ENCODE results near the gene RSL24D1. TPM values are rescaled to one million over a fixed set of nuclear protein-coding genes. Genes with fewer than 3 reads are reported as not detected.

Gene RSL24D1
- total RNA-seq, 4 donors from 2014 or later, result 41.4 to 70.3 (median 47.5) TPM

DNA sequence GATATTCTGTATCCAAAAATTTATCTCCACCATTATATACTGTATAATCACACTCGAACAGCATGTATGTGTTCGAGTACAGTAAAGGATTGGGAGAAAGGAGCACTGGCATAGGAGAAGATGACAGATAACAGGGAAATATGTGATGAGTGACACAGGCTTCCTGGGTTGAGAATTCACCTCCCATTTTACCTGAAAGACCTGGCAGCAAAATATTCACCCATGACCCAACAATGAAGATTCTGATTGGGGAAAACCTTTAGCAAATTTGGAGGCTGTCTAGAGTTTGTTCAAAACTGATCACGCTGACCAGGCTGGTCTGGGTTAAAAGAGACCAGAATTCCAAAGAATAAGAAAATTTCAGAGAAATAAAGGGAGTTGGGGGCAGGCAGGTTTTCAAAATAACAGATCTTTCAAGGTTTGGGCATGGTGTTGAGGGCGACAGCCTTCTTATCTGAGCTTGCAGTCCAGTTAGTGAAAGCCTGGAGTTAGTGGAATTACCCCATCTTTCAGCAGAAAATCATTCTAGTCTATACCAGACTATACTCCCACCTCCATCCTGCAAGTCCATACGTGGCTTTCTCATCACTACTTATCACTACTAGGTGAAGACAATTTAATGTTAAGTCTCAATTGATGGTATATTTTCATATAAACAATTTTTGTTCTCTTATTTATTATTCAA is 42.8 kb upstream of the RSL24D1 start:
- H3K4me3 ChIP-seq (ENCODE audit: low read depth, poor library complexity, severe bottlenecking), result no peak overlapping the region
- TF ChIP-seq POLR2A (IDR thresholded peaks at IDR 0.05), result no peak
- no peak for TF ChIP-seq CTCF (IDR thresholded peaks at IDR 0.05)
- intact Hi-C loops (cut with DNase I; ENCODE audit: low total_unique reads), result loop anchor here (5.0 kb wide), 1 partner anchor 993 kb away; no protein-coding TSS in a partner anchor
- WGBS, 2 donors, result 77 to 89% methylated on average over 5 of the region's 5 CpGs
- DNase-seq (ENCODE audit: low spot score in 2 of 2), result no peak

DNA sequence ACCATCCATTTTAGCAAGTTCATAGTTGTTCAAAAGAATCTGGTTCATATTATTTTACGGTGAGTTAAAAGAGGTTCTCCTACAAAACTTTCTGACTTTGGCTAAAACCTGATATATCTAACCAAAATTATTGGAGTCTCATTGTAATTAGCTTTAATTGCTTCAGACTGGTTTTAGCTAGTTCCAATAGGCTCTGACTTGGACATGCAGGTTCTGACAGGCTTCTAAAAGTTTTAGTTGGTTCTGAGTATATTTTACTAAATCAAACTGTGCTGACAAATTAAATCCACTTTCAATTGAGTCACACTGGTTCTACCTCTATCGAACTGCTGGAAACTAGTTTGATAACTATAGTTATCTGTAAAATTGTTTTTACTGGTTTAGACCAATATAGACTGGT is 42.1 kb upstream of the RSL24D1 start:
- intact Hi-C loops (cut with DNase I; ENCODE audit: low total_unique reads), result no loop called here
- no peak for DNase-seq (ENCODE audit: low spot score in 2 of 2)
- 52 to 61% methylated on average over 2 of the region's 2 CpGs for WGBS, 2 donors
- TF ChIP-seq CTCF (IDR thresholded peaks at IDR 0.05) (no peak), POLR2A (IDR thresholded peaks at IDR 0.05) (no peak)
- no peak overlapping the region for H3K4me3 ChIP-seq (ENCODE audit: low read depth, poor library complexity, severe bottlenecking)

GRCh38 chr15:55237219-55238130 is 40.7 kb upstream of the RSL24D1 start:
- H3K4me3 ChIP-seq (ENCODE audit: low read depth, poor library complexity, severe bottlenecking), result no peak overlapping the region
- WGBS, 2 donors, result 91 to 94% methylated on average over 6 of the region's 6 CpGs
- intact Hi-C loops (cut with DNase I; ENCODE audit: low total_unique reads), result no loop called here
- TF ChIP-seq POLR2A (IDR thresholded peaks at IDR 0.05) (no peak), CTCF (IDR thresholded peaks at IDR 0.05) (no peak)
- DNase-seq (ENCODE audit: low spot score in 2 of 2), result no peak

- DNase-seq (ENCODE audit: low spot score in 2 of 2), result no peak
- H3K4me3 ChIP-seq (ENCODE audit: low read depth, poor library complexity, severe bottlenecking), result no peak overlapping the region
- intact Hi-C loops (cut with DNase I; ENCODE audit: low total_unique reads), result no loop called here
- TF ChIP-seq POLR2A (IDR thresholded peaks at IDR 0.05) (no peak), CTCF (IDR thresholded peaks at IDR 0.05) (no peak)
- 84 to 91% methylated on average over 4 of the region's 4 CpGs for WGBS, 2 donors
Observed at GRCh38 chr15:55235546-55236036, 38.9 kb upstream of the RSL24D1 start.

- 96 to 100% methylated on average over 1 of the region's 1 CpG for WGBS, 2 donors
- H3K4me3 ChIP-seq (ENCODE audit: low read depth, poor library complexity, severe bottlenecking), result no peak overlapping the region
- intact Hi-C loops (cut with DNase I; ENCODE audit: low total_unique reads), result no loop called here
- TF ChIP-seq CTCF (IDR thresholded peaks at IDR 0.05), result no peak
- TF ChIP-seq POLR2A (IDR thresholded peaks at IDR 0.05), result no peak
- no peak for DNase-seq (ENCODE audit: low spot score in 2 of 2)
Observed at GRCh38 chr15:55234800-55235104, 38.0 kb upstream of the RSL24D1 start.
